ENCODE measurements around the gene AQP7.

AQP7 gene

GRCh38 chr9:33445389-33446239, 43.2 kb upstream of the AQP7 start:
- no peaks in the 10 kb centered on the region for H3K36me3 ChIP-seq
- no peak overlapping the region for H3K4me3 ChIP-seq (ENCODE audit: low read depth, low read length)
- H3K9me3 ChIP-seq, result no peaks in the 10 kb centered on the region; the same call in 1 of the 2 replicates
- DNase-seq, result no peak
- no peaks in the 10 kb centered on the region for H3K27me3 ChIP-seq
- no peak for TF ChIP-seq CTCF (IDR thresholded peaks at IDR 0.05; ENCODE audit: low read depth, low read length)
- H3K4me1 ChIP-seq, result peaks cover 16% of the 10 kb centered on the region

- DNase-seq, result no peak
- no peaks in the 10 kb centered on the region for H3K36me3 ChIP-seq
- no peak overlapping the region for H3K4me3 ChIP-seq (ENCODE audit: low read depth, low read length)
- H3K9me3 ChIP-seq, result no peaks in the 10 kb centered on the region; the same call in 1 of the 2 replicates
- peaks cover 16% of the 10 kb centered on the region for H3K4me1 ChIP-seq
- peak; percentile 11; the same call in 1 of the 2 replicates for TF ChIP-seq CTCF (IDR thresholded peaks at IDR 0.05; ENCODE audit: low read depth, low read length)
- no peaks in the 10 kb centered on the region for H3K27me3 ChIP-seq
Measured at GRCh38 chr9:33443464-33444154, 41.2 kb upstream of the AQP7 start.

GRCh38 chr9:33443047-33443446, 40.7 kb upstream of the AQP7 start:
- Histone ChIP-seq H3K4me3 (ENCODE audit: low read depth, low read length) (no peak overlapping the region), H3K9me3 (no peaks in the 10 kb centered on the region; the same call in 1 of the 2 replicates), H3K36me3 (no peaks in the 10 kb centered on the region), H3K4me1 (peaks cover 14% of the 10 kb centered on the region), H3K27me3 (no peaks in the 10 kb centered on the region)
- TF ChIP-seq CTCF (IDR thresholded peaks at IDR 0.05; ENCODE audit: low read depth, low read length), result no peak
- DNase-seq, result no peak

- TF ChIP-seq CTCF (IDR thresholded peaks at IDR 0.05; ENCODE audit: low read depth, low read length), result no peak
- H3K4me1 ChIP-seq, result peaks cover 10% of the 10 kb centered on the region
Measured at GRCh38 chr9:33442125-33442524, 39.8 kb upstream of the AQP7 start.

GRCh38 chr9:33440609-33441008, 38.2 kb upstream of the AQP7 start:
- Histone ChIP-seq H3K4me1 (no peaks in the 10 kb centered on the region; the same call in 1 of the 2 replicates), H3K9me3 (no peaks in the 10 kb centered on the region), H3K27me3 (no peaks in the 10 kb centered on the region), H3K4me3 (ENCODE audit: low read depth, low read length) (no peak overlapping the region), H3K36me3 (no peaks in the 10 kb centered on the region)
- no peak for DNase-seq
- no peak for TF ChIP-seq CTCF (IDR thresholded peaks at IDR 0.05; ENCODE audit: low read depth, low read length)

More at GRCh38 chr9:33442125-33442524, 39.8 kb upstream of the AQP7 start:
- no peak for DNase-seq
- Histone ChIP-seq H3K27me3 (no peaks in the 10 kb centered on the region), H3K4me3 (ENCODE audit: low read depth, low read length) (no peak overlapping the region), H3K36me3 (no peaks in the 10 kb centered on the region), H3K9me3 (no peaks in the 10 kb centered on the region)
